ENCODE results near the gene KCTD15. TPM values are rescaled to one million over a fixed set of nuclear protein-coding genes. Genes with fewer than 3 reads are reported as not detected.

The KCTD15 gene
- total RNA-seq, 6 donors from 2014 or later, result 13.4 to 98.1 (median 30.5) TPM

- 80 to 84% methylated on average over 7 of the region's 7 CpGs for WGBS, 2 donors
- no peak overlapping the region for H3K4me3 ChIP-seq
- DNase-seq, result no peak
Observed at GRCh38 chr19:33826521-33826920, 29.9 kb downstream of the KCTD15 start.

GRCh38 chr19:33828266-33829075, 31.8 kb downstream of the KCTD15 start:
- Histone ChIP-seq H3K27me3 (no peaks in the 10 kb centered on the region), H3K4me3 (no peak overlapping the region), H3K36me3 (no peaks in the 10 kb centered on the region), H3K4me1 (no peaks in the 10 kb centered on the region), H3K27ac (no peak overlapping the region), H3K9me3 (no peaks in the 10 kb centered on the region)
- TF ChIP-seq POLR2A (IDR thresholded peaks at IDR 0.05) (no peak), CTCF (IDR thresholded peaks at IDR 0.05) (no peak), EP300 (IDR thresholded peaks at IDR 0.05) (no peak), POLR2AphosphoS5 (IDR thresholded peaks at IDR 0.05) (no peak)
- ATAC-seq (ENCODE audit: low FRiP score in 2 of 2) (peak in 1 of 2 donors; percentile 8), DNase-seq (no peak)
- WGBS, 2 donors, result 87 to 88% methylated on average over 13 of the region's 13 CpGs

More at GRCh38 chr19:33826521-33826920, 29.9 kb downstream of the KCTD15 start:
- Histone ChIP-seq H3K36me3 (no peaks in the 10 kb centered on the region), H3K27me3 (no peaks in the 10 kb centered on the region), H3K4me1 (peaks cover 0 to 3% (median 1%) of the 10 kb centered on the region in 4 donors), H3K27ac (no peak overlapping the region), H3K9me3 (no peaks in the 10 kb centered on the region)
- ATAC-seq (ENCODE audit: low FRiP score in 2 of 2), result no peak
- TF ChIP-seq EP300 (IDR thresholded peaks at IDR 0.05), result no peak
- TF ChIP-seq POLR2A (IDR thresholded peaks at IDR 0.05), result no peak

- Histone ChIP-seq H3K4me3 (no peak overlapping the region), H3K27ac (no peak overlapping the region), H3K36me3 (no peaks in the 10 kb centered on the region), H3K27me3 (no peaks in the 10 kb centered on the region), H3K4me1 (no peaks in the 10 kb centered on the region), H3K9me3 (no peaks in the 10 kb centered on the region)
- TF ChIP-seq POLR2AphosphoS5 (IDR thresholded peaks at IDR 0.05) (no peak), CTCF (IDR thresholded peaks at IDR 0.05) (no peak), EP300 (IDR thresholded peaks at IDR 0.05) (no peak), POLR2A (IDR thresholded peaks at IDR 0.05) (no peak)
- DNase-seq (no peak), ATAC-seq (ENCODE audit: low FRiP score in 2 of 2) (no peak)
- WGBS, 2 donors, result 92 to 94% methylated on average over 3 of the region's 3 CpGs
Observed at GRCh38 chr19:33830264-33830663, 33.6 kb downstream of the KCTD15 start.

GRCh38 chr19:33831825-33832224, 35.2 kb downstream of the KCTD15 start:
- Histone ChIP-seq H3K36me3 (no peaks in the 10 kb centered on the region), H3K4me1 (no peaks in the 10 kb centered on the region), H3K27ac (no peak overlapping the region), H3K27me3 (no peaks in the 10 kb centered on the region), H3K4me3 (no peak overlapping the region), H3K9me3 (no peaks in the 10 kb centered on the region)
- ATAC-seq (ENCODE audit: low FRiP score in 2 of 2), result no peak
- DNase-seq, result no peak
- TF ChIP-seq EP300 (IDR thresholded peaks at IDR 0.05) (no peak), CTCF (IDR thresholded peaks at IDR 0.05) (no peak), POLR2A (IDR thresholded peaks at IDR 0.05) (no peak), POLR2AphosphoS5 (IDR thresholded peaks at IDR 0.05) (no peak)
- 80% methylated on average over 1 of the region's 1 CpG; no CpG with 5 or more reads in 1 of the 2 donors for WGBS, 2 donors

- WGBS, 2 donors, result 75 to 87% methylated on average over 5 to 7 of the region's 7 CpGs
- no peaks in the 10 kb centered on the region for H3K9me3 ChIP-seq
- H3K4me3 ChIP-seq, result no peak overlapping the region
- no peaks in the 10 kb centered on the region for H3K36me3 ChIP-seq
- H3K27me3 ChIP-seq, result no peaks in the 10 kb centered on the region
- no peaks in the 10 kb centered on the region for H3K4me1 ChIP-seq
- no peak for DNase-seq
- no peak overlapping the region for H3K27ac ChIP-seq
- ATAC-seq (ENCODE audit: low FRiP score in 2 of 2), result no peak
- TF ChIP-seq POLR2A (IDR thresholded peaks at IDR 0.05) (no peak), CTCF (IDR thresholded peaks at IDR 0.05) (no peak), POLR2AphosphoS5 (IDR thresholded peaks at IDR 0.05) (no peak), EP300 (IDR thresholded peaks at IDR 0.05) (no peak)
Observed at GRCh38 chr19:33832633-33833032, 36.0 kb downstream of the KCTD15 start.

Data from upper lobe of left lung (tissue), 6 donors.